ENCODE data around the gene RAD50.
"Not testable (repeated sequence)": the region's sequence is repeated elsewhere in the genome, so short reads cannot be mapped to it uniquely, and the experiment has no call there.

The RAD50 gene

GRCh38 chr5:132556763-132557477 lies at the start of gene RAD50:
RAD50 (plus strand) TSS chr5:132556977; CDS start chr5:132557325, 348 bp downstream.
- DNase-seq (ENCODE audit: low read depth): no peak

GRCh38 chr5:132510076-132510475 lies 46.7 kb upstream of the RAD50 start:
- no peak for DNase-seq (ENCODE audit: low read depth)

GRCh38 chr5:132513618-132514336 lies 43.0 kb upstream of the RAD50 start:
- not testable (repeated sequence) for DNase-seq (ENCODE audit: low read depth)

GRCh38 chr5:132522067-132522466 lies 34.7 kb upstream of the RAD50 start:
- not testable (repeated sequence) for DNase-seq (ENCODE audit: low read depth)

GRCh38 chr5:132524877-132525276 lies 31.9 kb upstream of the RAD50 start:
- DNase-seq (ENCODE audit: low read depth): not testable (repeated sequence)

GRCh38 chr5:132525299-132525724 lies 31.5 kb upstream of the RAD50 start:
- DNase-seq (ENCODE audit: low read depth): no peak

GRCh38 chr5:132526290-132526973 lies 30.3 kb upstream of the RAD50 start:
- DNase-seq (ENCODE audit: low read depth): peak; percentile 5

GRCh38 chr5:132526974-132527564 lies 29.7 kb upstream of the RAD50 start:
- DNase-seq (ENCODE audit: low read depth): no peak

- no peak for DNase-seq (ENCODE audit: low read depth)
Measured at GRCh38 chr5:132528021-132528420, 28.8 kb upstream of the RAD50 start.

GRCh38 chr5:132528866-132529634 lies 27.7 kb upstream of the RAD50 start:
- DNase-seq (ENCODE audit: low read depth): no peak

GRCh38 chr5:132530946-132531345 lies 25.8 kb upstream of the RAD50 start:
- DNase-seq (ENCODE audit: low read depth): no peak

GRCh38 chr5:132539716-132540115 lies 17.1 kb upstream of the RAD50 start:
- DNase-seq (ENCODE audit: low read depth): no peak

- DNase-seq (ENCODE audit: low read depth): no peak
Measured at GRCh38 chr5:132540149-132540548, 16.6 kb upstream of the RAD50 start.

- no peak for DNase-seq (ENCODE audit: low read depth)
Measured at GRCh38 chr5:132540764-132541163, 16.0 kb upstream of the RAD50 start.

- DNase-seq (ENCODE audit: low read depth): no peak
Measured at GRCh38 chr5:132543472-132544201, 13.1 kb upstream of the RAD50 start, which contains the start of gene IL5. IL5 (minus strand) TSS chr5:132543522; CDS start chr5:132543478, 44 bp downstream.

- no peak for DNase-seq (ENCODE audit: low read depth)
Measured at GRCh38 chr5:132546108-132546507, 10.7 kb upstream of the RAD50 start.

GRCh38 chr5:132547269-132547668 lies 9.5 kb upstream of the RAD50 start:
- DNase-seq (ENCODE audit: low read depth): no peak

GRCh38 chr5:132548834-132549233 lies 7.9 kb upstream of the RAD50 start:
- not testable (repeated sequence) for DNase-seq (ENCODE audit: low read depth)

GRCh38 chr5:132549576-132549975 lies 7.2 kb upstream of the RAD50 start:
- no peak for DNase-seq (ENCODE audit: low read depth)

- DNase-seq (ENCODE audit: low read depth): no peak
Measured at GRCh38 chr5:132556153-132556762, 519 bp upstream of the RAD50 start.

Data from HS-27A (cell line).